NB4 (cell line): ENCODE results near the gene NOTCH3.

Experiments
- CTCF ChIP-seq: IDR thresholded peaks from one replicate; pipeline ENCODE4 v1.5.1; 2012; ENCODE audit warnings: low read depth, low read length
- MAX ChIP-seq: IDR thresholded peaks from 2 replicates; pipeline ENCODE4 v1.6.1; 2011; ENCODE audit warnings: low read depth, low read length
- MYC ChIP-seq: IDR thresholded peaks from 2 replicates; pipeline ENCODE4 v1.6.1; 2011; ENCODE audit warnings: low read depth, low read length
- POLR2A ChIP-seq: IDR thresholded peaks from 2 replicates; pipeline ENCODE4 v1.6.1; 2011; ENCODE audit warnings: mild to moderate bottlenecking; ENCODE audit not compliant: insufficient read length; ENCODE audit errors: extremely low read depth

DNA sequence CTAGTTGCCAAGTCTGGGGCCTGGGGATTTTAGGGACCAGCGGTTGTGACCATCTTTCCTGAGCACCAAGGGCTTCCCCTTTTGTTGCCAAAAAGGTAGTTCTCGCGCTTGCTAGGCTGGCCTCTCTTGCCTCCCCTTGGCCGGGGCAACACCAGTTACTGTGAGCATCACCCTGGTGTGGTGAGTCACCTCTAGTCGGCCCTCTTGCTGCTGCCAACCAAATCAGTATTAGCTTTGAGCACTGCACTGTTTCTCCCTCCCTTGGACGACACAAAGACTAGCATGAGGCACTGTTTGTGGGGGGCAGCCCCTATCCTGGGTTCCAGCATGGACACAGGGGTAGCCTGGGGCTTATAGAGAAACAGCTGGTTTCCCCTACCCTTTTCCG lies 86.6 kb downstream of the NOTCH3 start:
- no peak for TF ChIP-seq CTCF
- TF ChIP-seq MAX: no peak
- no peak for TF ChIP-seq POLR2A
- no peak for TF ChIP-seq MYC
